Measurements from ENCODE around the gene NBEA. TPM values are rescaled to one million over a fixed set of nuclear protein-coding genes. Genes with fewer than 3 reads are reported as not detected.
"Not testable (repeated sequence)": the region's sequence is repeated elsewhere in the genome, so short reads cannot be mapped to it uniquely, and the experiment has no call there.

The NBEA gene
- total RNA-seq, 2 donors from 2014 or later, result 0.62 to 1.2 TPM

DNA sequence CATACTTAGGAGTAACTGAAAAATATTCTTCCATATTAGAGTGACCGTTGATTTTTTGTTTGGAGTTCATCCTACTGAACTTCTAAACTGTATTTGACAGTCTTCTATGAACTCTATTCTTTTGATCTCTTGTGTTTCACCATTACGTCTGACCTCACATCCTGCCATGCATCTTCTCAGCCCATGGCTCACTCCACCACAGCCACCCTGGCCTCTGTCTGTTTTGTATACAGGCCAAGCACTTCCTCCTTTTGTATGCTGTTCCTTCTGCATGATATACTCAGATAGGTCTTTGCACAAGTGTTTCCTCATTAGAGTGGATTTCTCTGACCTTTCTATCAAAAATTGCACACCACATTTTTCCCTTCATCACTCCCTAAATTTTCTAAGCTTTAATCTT lies 414.5 kb downstream of the NBEA start:
- H3K9me3 Mint-ChIP-seq, result no peaks in the 10 kb centered on the region
- H3K27me3 Mint-ChIP-seq (ENCODE audit: low read depth), result no peaks in the 10 kb centered on the region
- DNase-seq, result no peak
- H3K4me1 Mint-ChIP-seq (ENCODE audit: low read depth), result no peaks in the 10 kb centered on the region
- no peaks in the 10 kb centered on the region for H3K36me3 Mint-ChIP-seq (ENCODE audit: insufficient read depth in 2 of 2)
- no peak overlapping the region for H3K27ac Mint-ChIP-seq
- no peak overlapping the region for H3K4me3 Mint-ChIP-seq
- ATAC-seq (replicated peaks in 1 of 2), result no peak

DNA sequence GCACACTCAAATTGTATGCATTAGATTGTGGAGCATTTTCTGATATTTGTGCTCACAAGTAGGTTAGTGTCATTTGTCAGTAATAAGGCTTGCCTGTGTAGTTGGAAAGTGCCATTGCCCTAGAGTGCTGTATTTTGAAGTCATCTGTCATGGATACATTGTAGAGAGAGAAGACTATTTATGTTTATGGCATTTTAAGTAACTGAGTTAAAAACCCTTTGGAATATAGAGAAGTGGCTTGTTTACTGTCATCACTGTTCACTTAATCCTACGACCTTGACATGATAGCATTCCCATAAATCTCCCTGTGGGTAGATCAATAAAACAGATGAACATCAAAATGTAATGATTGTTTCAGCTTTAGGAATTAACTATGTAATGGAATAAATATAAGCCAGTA lies 423.8 kb downstream of the NBEA start:
- Mint-ChIP-seq H3K36me3 (ENCODE audit: insufficient read depth in 2 of 2) (peaks cover under 1 to 2% of the 10 kb centered on the region in 2 donors), H3K9me3 (peaks cover 2 to 3% of the 10 kb centered on the region in 2 donors), H3K27ac (no peak overlapping the region), H3K27me3 (ENCODE audit: low read depth) (no peaks in the 10 kb centered on the region), H3K4me3 (no peak overlapping the region), H3K4me1 (ENCODE audit: low read depth) (no peaks in the 10 kb centered on the region)
- no peak for ATAC-seq (replicated peaks in 1 of 2)
- DNase-seq, result no peak

DNA sequence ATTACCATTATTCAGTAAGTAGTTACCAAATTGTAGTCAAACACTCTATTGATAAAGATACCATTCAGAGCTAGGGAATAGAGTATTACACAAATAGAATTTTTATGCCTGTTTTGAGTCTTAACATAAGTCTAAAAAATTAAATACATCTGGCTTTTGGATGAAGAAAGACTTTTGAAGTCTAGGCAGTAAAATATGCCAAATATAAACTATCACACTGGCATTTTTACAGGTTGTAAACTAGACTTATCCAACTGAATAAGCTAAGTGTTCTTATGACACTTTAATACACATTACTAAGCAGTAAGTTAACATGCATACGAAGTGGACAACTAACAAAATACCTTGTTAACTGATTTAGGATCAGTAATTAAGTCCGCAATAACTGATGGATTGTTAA lies 425.5 kb downstream of the NBEA start:
- Mint-ChIP-seq H3K27ac (no peak overlapping the region), H3K9me3 (peaks cover 10 to 11% of the 10 kb centered on the region in 2 donors), H3K4me1 (ENCODE audit: low read depth) (no peaks in the 10 kb centered on the region), H3K27me3 (ENCODE audit: low read depth) (no peaks in the 10 kb centered on the region), H3K4me3 (no peak overlapping the region), H3K36me3 (ENCODE audit: insufficient read depth in 2 of 2) (peaks cover 3 to 10% of the 10 kb centered on the region in 2 donors)
- no peak for DNase-seq
- ATAC-seq (replicated peaks in 1 of 2), result no peak

DNA sequence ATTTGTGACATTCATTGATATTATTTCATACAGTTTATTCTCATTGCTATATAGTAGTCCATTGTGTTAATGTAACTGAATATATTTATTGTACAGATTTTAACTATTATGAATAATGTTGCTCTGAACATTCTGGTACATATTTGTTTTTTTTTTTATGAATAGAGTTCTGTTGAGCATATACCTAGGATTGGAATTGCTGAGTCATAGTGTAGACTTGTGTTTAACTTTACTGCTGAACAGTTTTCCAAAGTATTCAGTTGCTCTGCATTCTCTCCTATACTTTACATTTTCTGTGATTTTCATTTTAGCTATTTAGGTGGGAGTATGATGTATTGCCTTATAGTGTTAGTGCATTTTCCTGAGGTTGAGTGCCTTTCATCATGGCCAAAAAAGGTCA lies 436.9 kb downstream of the NBEA start:
- Mint-ChIP-seq H3K27me3 (ENCODE audit: low read depth) (no peaks in the 10 kb centered on the region), H3K9me3 (no peaks in the 10 kb centered on the region), H3K4me1 (ENCODE audit: low read depth) (no peaks in the 10 kb centered on the region), H3K27ac (no peak overlapping the region), H3K4me3 (no peak overlapping the region), H3K36me3 (ENCODE audit: insufficient read depth in 2 of 2) (no peaks in the 10 kb centered on the region)
- no peak for DNase-seq
- no peak for ATAC-seq (replicated peaks in 1 of 2)

DNA sequence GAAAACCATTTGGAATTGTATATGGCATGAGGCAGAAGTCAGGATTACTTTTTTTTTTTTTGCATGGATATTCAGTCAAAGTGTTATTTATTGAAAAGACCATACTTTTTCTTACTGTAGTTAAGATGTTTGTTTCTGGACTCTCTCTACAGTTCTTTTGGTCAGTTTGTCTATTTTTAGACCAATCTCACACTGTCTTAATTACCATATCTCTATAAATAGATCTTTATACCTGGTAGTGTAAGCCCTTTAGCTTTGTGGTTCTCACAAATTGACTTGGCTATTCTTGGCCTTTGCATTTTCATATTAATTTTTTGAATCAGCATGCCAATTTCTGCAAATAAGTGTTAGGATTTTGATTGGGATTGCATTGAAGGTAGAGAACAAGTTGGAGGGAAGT lies 437.6 kb downstream of the NBEA start:
- Mint-ChIP-seq H3K4me3 (no peak overlapping the region), H3K36me3 (ENCODE audit: insufficient read depth in 2 of 2) (no peaks in the 10 kb centered on the region), H3K4me1 (ENCODE audit: low read depth) (no peaks in the 10 kb centered on the region), H3K9me3 (no peaks in the 10 kb centered on the region), H3K27me3 (ENCODE audit: low read depth) (no peaks in the 10 kb centered on the region), H3K27ac (no peak overlapping the region)
- ATAC-seq (replicated peaks in 1 of 2) (no peak), DNase-seq (no peak)

DNA sequence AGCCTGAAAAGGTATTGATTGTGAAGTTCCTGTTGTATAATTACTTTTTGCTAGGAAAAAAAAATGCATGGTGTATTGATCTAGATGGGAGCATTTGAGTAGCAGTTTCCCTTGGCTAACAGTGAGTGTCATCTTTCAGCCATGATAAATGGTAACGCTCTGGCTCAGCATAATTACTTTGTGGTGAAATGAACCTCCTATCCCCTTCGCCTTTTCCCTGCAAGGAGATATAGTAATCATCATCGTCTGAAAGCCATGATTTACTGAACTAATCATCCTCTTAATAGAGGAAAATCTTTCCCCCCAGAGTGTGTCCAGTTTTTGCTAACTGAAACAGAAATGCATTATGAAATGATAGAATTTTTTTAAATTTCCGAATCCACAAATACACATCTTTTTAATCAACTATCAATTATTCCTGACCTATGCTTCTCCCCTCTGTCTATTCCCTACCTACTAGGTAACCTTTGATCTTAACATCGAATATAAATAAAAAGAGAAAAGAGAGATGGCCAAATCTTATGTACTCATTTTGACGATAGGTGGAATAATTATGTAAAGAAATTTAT lies 445.7 kb downstream of the NBEA start:
- H3K36me3 Mint-ChIP-seq (ENCODE audit: insufficient read depth in 2 of 2), result no peaks in the 10 kb centered on the region
- H3K4me3 Mint-ChIP-seq, result no peak overlapping the region
- H3K27ac Mint-ChIP-seq, result no peak overlapping the region
- H3K4me1 Mint-ChIP-seq (ENCODE audit: low read depth), result no peaks in the 10 kb centered on the region
- no peak for DNase-seq
- no peaks in the 10 kb centered on the region for H3K27me3 Mint-ChIP-seq (ENCODE audit: low read depth)
- no peaks in the 10 kb centered on the region for H3K9me3 Mint-ChIP-seq
- ATAC-seq (replicated peaks in 1 of 2), result no peak

DNA sequence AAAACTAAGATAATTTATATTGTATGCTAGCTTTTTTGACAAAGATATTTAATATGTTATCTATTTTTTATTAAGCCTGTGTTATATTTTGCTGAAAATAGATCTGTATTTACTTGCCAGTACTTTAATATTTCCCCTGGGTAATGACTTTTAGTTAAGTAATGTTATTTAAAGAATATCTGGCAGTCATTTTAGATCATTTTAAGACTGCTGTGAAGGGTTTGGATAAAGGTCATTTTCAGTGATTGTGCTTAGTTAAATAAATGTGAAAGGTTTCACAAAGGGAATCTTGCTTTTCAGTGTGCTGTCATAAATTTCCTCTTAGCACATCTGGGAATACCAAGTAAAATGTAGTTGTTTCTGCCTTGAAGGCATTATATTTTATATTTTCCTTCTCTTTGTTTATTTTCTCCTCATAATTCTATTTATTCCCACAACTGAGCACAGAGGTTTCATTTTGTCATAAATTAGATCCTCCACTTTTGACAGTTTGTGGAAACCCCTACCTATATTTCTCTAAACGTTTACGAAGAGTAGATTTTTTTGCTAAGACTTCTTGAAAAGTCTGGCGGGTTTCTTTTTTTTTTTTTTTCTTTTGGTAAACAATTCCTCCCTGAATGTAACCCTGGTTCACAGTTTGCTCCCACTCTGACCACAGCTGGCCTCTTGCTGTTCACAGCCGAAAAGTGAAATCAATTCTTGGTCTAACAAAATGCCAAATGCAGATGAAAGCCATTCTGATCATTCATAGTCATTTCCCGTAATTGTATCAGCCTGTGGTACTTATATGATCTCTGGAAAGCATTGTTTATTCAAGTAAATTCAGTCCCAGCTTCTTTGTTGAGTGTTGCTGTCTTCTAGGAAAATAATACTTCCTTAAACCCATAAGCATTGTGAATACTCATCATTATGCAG lies 446.6 kb downstream of the NBEA start:
- ATAC-seq (replicated peaks in 1 of 2) (no peak), DNase-seq (no peak)
- Mint-ChIP-seq H3K4me1 (ENCODE audit: low read depth) (no peaks in the 10 kb centered on the region), H3K9me3 (no peaks in the 10 kb centered on the region), H3K27ac (no peak overlapping the region), H3K27me3 (ENCODE audit: low read depth) (no peaks in the 10 kb centered on the region), H3K4me3 (no peak overlapping the region), H3K36me3 (ENCODE audit: insufficient read depth in 2 of 2) (no peaks in the 10 kb centered on the region)

DNA sequence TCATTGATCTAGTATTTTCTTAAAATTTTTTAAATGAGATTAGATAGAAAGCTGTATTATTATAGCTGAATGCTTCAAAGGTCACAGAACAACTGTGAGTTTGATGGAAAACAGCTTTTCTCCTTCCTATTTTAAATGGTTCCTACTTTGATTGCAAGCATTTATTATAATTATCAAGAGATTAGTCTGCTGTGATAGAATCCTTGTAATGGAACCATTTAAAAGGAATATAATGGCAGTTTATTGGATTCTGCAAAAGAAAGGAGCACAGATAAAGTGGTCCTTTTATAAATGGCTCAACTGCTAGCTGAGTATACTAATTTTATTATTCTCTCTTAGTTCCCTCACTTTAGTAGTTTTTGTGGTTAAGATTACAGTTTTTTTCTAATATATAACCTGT lies 447.5 kb downstream of the NBEA start:
- no peaks in the 10 kb centered on the region for H3K9me3 Mint-ChIP-seq
- no peak for DNase-seq

DNA sequence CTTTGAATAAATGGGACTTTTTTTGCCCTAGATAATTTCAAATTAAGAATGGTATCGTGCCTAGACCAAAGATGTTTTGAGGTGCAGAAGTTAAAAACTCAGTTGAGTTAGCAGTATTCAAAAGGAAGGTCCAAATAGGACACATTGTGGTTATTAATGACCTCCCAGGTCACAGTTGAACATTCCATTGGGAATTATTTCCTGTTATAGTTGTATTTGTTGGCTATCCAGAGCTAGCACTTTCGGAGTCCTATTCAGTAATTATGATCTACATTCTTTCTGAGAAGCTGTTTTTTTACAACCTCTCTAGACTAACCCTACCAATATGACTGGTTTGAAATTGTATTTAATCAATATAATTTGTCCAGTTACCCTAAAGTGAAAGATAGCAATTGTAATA lies 450.7 kb downstream of the NBEA start:
- no peak for DNase-seq
- H3K36me3 Mint-ChIP-seq (ENCODE audit: insufficient read depth in 2 of 2), result no peaks in the 10 kb centered on the region
- ATAC-seq (replicated peaks in 1 of 2), result no peak
- H3K27ac Mint-ChIP-seq, result no peak overlapping the region
- no peak overlapping the region for H3K4me3 Mint-ChIP-seq
- peaks cover 4 to 7% of the 10 kb centered on the region in 2 donors for H3K9me3 Mint-ChIP-seq
- H3K4me1 Mint-ChIP-seq (ENCODE audit: low read depth), result no peaks in the 10 kb centered on the region
- no peaks in the 10 kb centered on the region for H3K27me3 Mint-ChIP-seq (ENCODE audit: low read depth)

More for the DNA sequence above, 447.5 kb downstream of the NBEA start:
- Mint-ChIP-seq H3K27me3 (ENCODE audit: low read depth) (no peaks in the 10 kb centered on the region), H3K36me3 (ENCODE audit: insufficient read depth in 2 of 2) (no peaks in the 10 kb centered on the region), H3K27ac (no peak overlapping the region), H3K4me1 (ENCODE audit: low read depth) (no peaks in the 10 kb centered on the region), H3K4me3 (no peak overlapping the region)
- ATAC-seq (replicated peaks in 1 of 2), result no peak

DNA sequence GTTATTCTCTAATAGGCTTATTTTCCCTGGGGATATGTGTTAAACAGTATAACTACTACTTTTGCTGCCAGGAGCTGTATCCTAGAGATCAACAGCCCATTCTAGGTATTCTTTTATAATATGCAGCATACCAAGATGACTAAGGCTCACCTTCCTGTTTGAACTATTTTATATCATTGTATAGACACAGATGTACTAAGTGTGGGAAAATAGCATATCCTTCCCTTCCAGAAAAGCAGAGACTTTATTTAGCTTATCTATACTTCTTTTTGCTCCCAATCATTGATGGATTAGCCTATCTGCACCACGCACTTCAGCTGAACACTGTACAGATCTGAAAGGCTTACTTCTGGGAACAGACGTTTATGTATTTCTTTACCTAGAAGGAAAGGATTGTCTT lies 451.8 kb downstream of the NBEA start:
- DNase-seq (no peak), ATAC-seq (replicated peaks in 1 of 2) (no peak)
- no peak overlapping the region for H3K27ac Mint-ChIP-seq
- peaks cover 4 to 7% of the 10 kb centered on the region in 2 donors for H3K9me3 Mint-ChIP-seq
- H3K4me1 Mint-ChIP-seq (ENCODE audit: low read depth), result no peaks in the 10 kb centered on the region
- H3K27me3 Mint-ChIP-seq (ENCODE audit: low read depth), result no peaks in the 10 kb centered on the region
- H3K36me3 Mint-ChIP-seq (ENCODE audit: insufficient read depth in 2 of 2), result peaks cover 0 to under 1% of the 10 kb centered on the region in 2 donors
- H3K4me3 Mint-ChIP-seq, result no peak overlapping the region

DNA sequence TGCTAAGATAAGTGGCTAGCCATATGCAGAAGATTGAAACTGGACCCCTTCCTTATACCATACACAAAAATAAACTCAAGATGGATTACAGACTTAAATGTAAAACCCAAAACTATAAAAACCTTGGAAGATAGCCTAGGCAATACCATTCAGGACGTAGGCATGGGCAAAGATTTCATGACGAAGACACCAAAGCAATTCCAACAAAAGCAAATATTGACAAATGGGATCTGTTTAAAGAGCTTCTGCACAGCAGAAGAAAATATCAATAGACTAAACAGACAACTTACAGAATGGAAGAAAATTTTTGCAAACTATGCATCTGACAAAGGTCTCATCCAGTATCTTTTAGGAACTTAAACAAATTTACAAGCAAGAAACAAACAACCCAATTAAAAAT lies 466.2 kb downstream of the NBEA start:
- not testable (repeated sequence) for H3K27ac Mint-ChIP-seq; H3K9me3 Mint-ChIP-seq; H3K27me3 Mint-ChIP-seq (ENCODE audit: low read depth); H3K36me3 Mint-ChIP-seq (ENCODE audit: insufficient read depth in 2 of 2); DNase-seq; H3K4me1 Mint-ChIP-seq (ENCODE audit: low read depth); ATAC-seq (replicated peaks in 1 of 2); H3K4me3 Mint-ChIP-seq

DNA sequence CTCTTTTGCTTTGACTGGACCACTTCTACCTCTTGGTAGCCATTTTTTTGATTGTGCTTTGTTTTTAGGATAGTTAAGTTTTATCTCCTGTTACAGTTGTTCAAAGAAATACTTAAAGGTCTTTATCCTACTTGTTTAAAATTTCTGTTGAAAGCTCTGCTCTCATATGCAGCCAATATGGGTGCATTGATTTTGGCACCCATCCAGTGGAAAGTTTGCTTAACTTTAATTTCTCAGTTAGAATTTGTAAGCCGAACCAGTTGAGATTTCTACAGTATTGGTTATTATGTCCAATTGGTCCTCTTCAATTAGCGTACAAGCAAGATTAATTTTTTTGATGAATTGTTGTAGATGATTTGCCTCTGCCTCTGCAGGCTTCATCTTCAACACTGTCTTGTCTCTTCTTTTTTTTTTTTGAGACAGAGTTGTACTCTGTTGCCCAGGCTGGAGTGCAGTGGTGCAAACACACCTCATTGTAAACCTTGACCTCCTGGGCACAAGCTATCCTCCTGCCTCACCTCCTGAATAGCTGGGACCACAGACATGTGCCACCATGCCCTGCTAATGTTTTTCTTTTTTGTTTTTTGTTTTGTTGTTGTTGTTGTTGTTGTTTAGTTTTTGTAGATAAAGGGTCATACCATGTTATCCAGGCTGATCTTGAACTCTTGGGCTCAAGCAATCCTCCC lies 469.1 kb downstream of the NBEA start:
- ATAC-seq (replicated peaks in 1 of 2), result no peak
- DNase-seq, result no peak
- H3K27me3 Mint-ChIP-seq (ENCODE audit: low read depth), result no peaks in the 10 kb centered on the region
- no peaks in the 10 kb centered on the region for H3K36me3 Mint-ChIP-seq (ENCODE audit: insufficient read depth in 2 of 2)
- no peak overlapping the region for H3K27ac Mint-ChIP-seq
- H3K4me1 Mint-ChIP-seq (ENCODE audit: low read depth), result no peaks in the 10 kb centered on the region
- no peak overlapping the region for H3K4me3 Mint-ChIP-seq
- H3K9me3 Mint-ChIP-seq, result peaks cover 0 to 2% of the 10 kb centered on the region in 2 donors

DNA sequence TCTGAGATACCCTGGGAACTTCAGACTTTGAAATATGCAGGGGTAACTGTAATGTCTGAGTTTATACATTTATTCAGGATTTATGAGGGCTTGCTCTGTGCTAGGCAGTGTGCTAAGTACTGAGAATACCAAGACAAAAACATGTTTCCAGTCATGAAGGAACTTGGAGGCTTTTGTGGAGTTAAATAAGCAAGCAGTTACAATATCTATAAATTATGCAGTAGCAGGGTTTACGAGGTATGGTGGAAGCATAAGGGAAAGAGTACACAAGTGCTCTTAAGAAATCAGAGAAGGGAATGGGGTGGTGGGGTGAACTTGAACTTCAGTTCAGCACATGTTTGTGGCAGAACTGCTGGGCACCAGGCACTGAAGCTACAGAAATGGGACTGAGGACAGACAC lies 506.4 kb downstream of the NBEA start:
- ATAC-seq (replicated peaks in 1 of 2) (no peak), DNase-seq (no peak)
- H3K27ac Mint-ChIP-seq, result no peak overlapping the region
- no peaks in the 10 kb centered on the region for H3K27me3 Mint-ChIP-seq (ENCODE audit: low read depth)
- H3K4me3 Mint-ChIP-seq, result no peak overlapping the region
- H3K4me1 Mint-ChIP-seq (ENCODE audit: low read depth), result no peaks in the 10 kb centered on the region
- H3K9me3 Mint-ChIP-seq, result no peaks in the 10 kb centered on the region
- H3K36me3 Mint-ChIP-seq (ENCODE audit: insufficient read depth in 2 of 2), result no peaks in the 10 kb centered on the region

Measured in activated T-cell treated with anti-CD3 and anti-CD28 coated beads, Interleukin-2, amount 50 U/mL, for 72 hours (primary cell).